ENCODE results near the gene HTN3. TPM values are rescaled to one million over a fixed set of nuclear protein-coding genes. Genes with fewer than 3 reads are reported as not detected.
"Not testable (repeated sequence)": the region's sequence is repeated elsewhere in the genome, so short reads cannot be mapped to it uniquely, and the experiment has no call there.

The HTN3 gene
- total and polyA plus RNA-seq, 2 donors (not counting 1 experiment from before 2014, with no cell fraction given) = not detected

GRCh38 chr4:70056534-70056933, 28.3 kb downstream of the HTN3 start:
- not testable (repeated sequence) for H3K27ac ChIP-seq (ENCODE audit: insufficient read depth, low read length); H3K79me2 ChIP-seq (ENCODE audit: control insufficient read depth, insufficient read depth, low read length); H3K4me2 ChIP-seq (ENCODE audit: extremely low read depth, insufficient read depth, low read length); H3K9ac ChIP-seq (ENCODE audit: insufficient read depth, low read length); H2AFZ ChIP-seq (ENCODE audit: low read length); H3K27me3 ChIP-seq (ENCODE audit: control insufficient read depth, insufficient read depth, low read length); H3K4me1 ChIP-seq (ENCODE audit: control insufficient read depth, extremely low read depth, insufficient read depth, low read length); H3K4me3 ChIP-seq (replicated peaks in 1 of 4; ENCODE audit: control extremely low read depth in 1 of 4, insufficient read depth in 1 of 4, low read depth in 3 of 4, low read length in 4 of 4); H4K20me1 ChIP-seq (ENCODE audit: control insufficient read depth, extremely low read depth, insufficient read depth, low read length); DNase-seq (ENCODE audit: low read depth in 2 of 2); H3K9me3 ChIP-seq (ENCODE audit: control insufficient read depth, insufficient read depth, low read depth, low read length); H3K36me3 ChIP-seq (ENCODE audit: control insufficient read depth, insufficient read depth, low read length)

GRCh38 chr4:70057651-70058050, 29.4 kb downstream of the HTN3 start:
- H2AFZ ChIP-seq (ENCODE audit: low read length) = no peak overlapping the region
- H3K9me3 ChIP-seq (ENCODE audit: control insufficient read depth, insufficient read depth, low read depth, low read length) = no peaks in the 10 kb centered on the region
- H3K4me1 ChIP-seq (ENCODE audit: control insufficient read depth, extremely low read depth, insufficient read depth, low read length) = no peaks in the 10 kb centered on the region
- no peaks in the 10 kb centered on the region for H3K27me3 ChIP-seq (ENCODE audit: control insufficient read depth, insufficient read depth, low read length)
- H3K4me3 ChIP-seq (replicated peaks in 1 of 4; ENCODE audit: control extremely low read depth in 1 of 4, insufficient read depth in 1 of 4, low read depth in 3 of 4, low read length in 4 of 4) = no peak overlapping the region
- no peak overlapping the region for H3K27ac ChIP-seq (ENCODE audit: insufficient read depth, low read length)
- no peaks in the 10 kb centered on the region for H3K36me3 ChIP-seq (ENCODE audit: control insufficient read depth, insufficient read depth, low read length)
- no peaks in the 10 kb centered on the region for H3K79me2 ChIP-seq (ENCODE audit: control insufficient read depth, insufficient read depth, low read length)
- peak in 1 of 2 donors; percentile 11 for DNase-seq (ENCODE audit: low read depth in 2 of 2)
- TF ChIP-seq CTCF (conservative IDR thresholded peaks at IDR 0.05 in 1 of 2, IDR thresholded peaks at IDR 0.05 in 1 of 2; ENCODE audit: low read depth in 1 of 2, low read length in 2 of 2) (no peak), EZH2 (IDR thresholded peaks at IDR 0.05; ENCODE audit: low read length, missing control alignments) (no peak)
- H3K4me2 ChIP-seq (ENCODE audit: extremely low read depth, insufficient read depth, low read length) = no peak overlapping the region
- no peak overlapping the region for H3K9ac ChIP-seq (ENCODE audit: insufficient read depth, low read length)
- no peaks in the 10 kb centered on the region for H4K20me1 ChIP-seq (ENCODE audit: control insufficient read depth, extremely low read depth, insufficient read depth, low read length)

- Histone ChIP-seq H3K9me3 (ENCODE audit: control insufficient read depth, insufficient read depth, low read depth, low read length) (no peaks in the 10 kb centered on the region), H3K27ac (ENCODE audit: insufficient read depth, low read length) (no peak overlapping the region), H4K20me1 (ENCODE audit: control insufficient read depth, extremely low read depth, insufficient read depth, low read length) (no peaks in the 10 kb centered on the region), H3K27me3 (ENCODE audit: control insufficient read depth, insufficient read depth, low read length) (no peaks in the 10 kb centered on the region), H2AFZ (ENCODE audit: low read length) (no peak overlapping the region), H3K79me2 (ENCODE audit: control insufficient read depth, insufficient read depth, low read length) (no peaks in the 10 kb centered on the region), H3K4me1 (ENCODE audit: control insufficient read depth, extremely low read depth, insufficient read depth, low read length) (no peaks in the 10 kb centered on the region), H3K4me2 (ENCODE audit: extremely low read depth, insufficient read depth, low read length) (no peak overlapping the region), H3K4me3 (replicated peaks in 1 of 4; ENCODE audit: control extremely low read depth in 1 of 4, insufficient read depth in 1 of 4, low read depth in 3 of 4, low read length in 4 of 4) (no peak overlapping the region), H3K9ac (ENCODE audit: insufficient read depth, low read length) (no peak overlapping the region), H3K36me3 (ENCODE audit: control insufficient read depth, insufficient read depth, low read length) (no peaks in the 10 kb centered on the region)
- TF ChIP-seq CTCF (conservative IDR thresholded peaks at IDR 0.05 in 1 of 2, IDR thresholded peaks at IDR 0.05 in 1 of 2; ENCODE audit: low read depth in 1 of 2, low read length in 2 of 2) = no peak
- no peak for TF ChIP-seq EZH2 (IDR thresholded peaks at IDR 0.05; ENCODE audit: low read length, missing control alignments)
- no peak for DNase-seq (ENCODE audit: low read depth in 2 of 2)
Measured at GRCh38 chr4:70059149-70059548, 30.9 kb downstream of the HTN3 start.
